H1 (cell line): ENCODE measurements around the gene SHCBP1. TPM values are rescaled to one million over a fixed set of nuclear protein-coding genes. Genes with fewer than 3 reads are reported as not detected.

ENCODE experiments used
- ATF2 ChIP-seq: IDR thresholded peaks from 2 replicates; pipeline ENCODE4 v1.6.1; 2012; ENCODE audit warnings: low read length, inconsistent platforms
- BRCA1 ChIP-seq: IDR thresholded peaks from 2 replicates; pipeline ENCODE4 v1.6.1; 2012; ENCODE audit warnings: low read depth, low read length, improper control_type of control experiment
- RXRA ChIP-seq: IDR thresholded peaks from 2 replicates; pipeline ENCODE4 v1.6.1; 2011; ENCODE audit warnings: low read depth, mild to moderate bottlenecking, low read length, moderate library complexity; ENCODE audit not compliant: insufficient read depth
- TCF12 ChIP-seq: IDR thresholded peaks from 2 replicates; pipeline ENCODE4 v1.6.1; 2011; ENCODE audit warnings: low read depth, mild to moderate bottlenecking, low read length
- polyA plus RNA-seq, 7 experiments: library from polyadenylated mRNA; depleted of rRNA in 3 of 7; stranded (reverse) in 5 of 7; unstranded in 2 of 7; fragments of >200 nt in 5 of 7; fragments of 200-250 nt in 2 of 7; gene quantifications; 1 replicate in 5 of 7; 2 replicates in 1 of 7; 4 replicates in 1 of 7; pipeline versions ENCODE4 v1.2.1 to v1.2.3, GENCODE V29; 2011 to 2013; ENCODE audit warnings: missing spikeins in 2 of 7, mixed read lengths in 2 of 7
- total RNA-seq: library from RNA; stranded (reverse); fragmentation: NEBNext Ultra II Directional; extraction: Animal tissue kit (Norgen Biotek cat#: 25700); gene quantifications from 2 replicates; pipeline ENCODE4 v1.2.1, GENCODE V29; 2021

The SHCBP1 gene
- total and polyA plus RNA-seq, 2 of the 8 experiments (the other 6 are each of a cell fraction or from before 2014, with no cell fraction given), result 5.7 to 14.8 TPM

- TF ChIP-seq ATF2 (no peak), BRCA1 (no peak), RXRA (no peak), TCF12 (no peak)
- TF ChIP-seq, all 59 proteins: peak for 0
Measured at GRCh38 chr16:46558018-46558417, 63.2 kb downstream of the SHCBP1 start (continued).
